ENCODE data around the gene NT5E. TPM values are rescaled to one million over a fixed set of nuclear protein-coding genes. Genes with fewer than 3 reads are reported as not detected.
A peak's percentile ranks its signal among the peaks of the same experiment; 100 is the strongest.

NT5E gene
- polyA plus RNA-seq (2013) = 0.22 and 0.33 TPM in 2 replicates

- Histone ChIP-seq H2BK120ac (ENCODE audit: insufficient read depth, low read length, poor library complexity) (no peak within 1 kb of the TSS), H2AK5ac (ENCODE audit: low read length) (no peak within 1 kb of the TSS), H4K8ac (ENCODE audit: low read depth, low read length) (no peak within 1 kb of the TSS), H3K14ac (ENCODE audit: low read length) (no peak within 1 kb of the TSS), H3K79me1 (ENCODE audit: low read length) (no peaks in the 10 kb centered on the region), H3K4me1 (ENCODE audit: control insufficient read depth in 1 of 2, insufficient read depth in 2 of 2, low read length in 2 of 2) (peaks cover 11% of the 10 kb centered on the region in 2 experiments), H3K36me3 (ENCODE audit: control insufficient read depth in 1 of 2, insufficient read depth in 2 of 2, low read length in 2 of 2) (no peaks in the 10 kb centered on the region), H3K23ac (ENCODE audit: low read length) (no peak within 1 kb of the TSS), H2AFZ (ENCODE audit: insufficient read depth, low read length, poor library complexity) (peak within 1 kb of the TSS; percentile 33), H3K9me3 (ENCODE audit: insufficient read depth, low read depth, low read length) (peaks cover 3% of the 10 kb centered on the region), H2BK5ac (ENCODE audit: low read depth, low read length, poor library complexity) (no peak within 1 kb of the TSS), H3K18ac (ENCODE audit: low read length) (no peak within 1 kb of the TSS), H3K27ac (ENCODE audit: low read depth, low read length) (no peak within 1 kb of the TSS), H3K4ac (ENCODE audit: low read depth, low read length) (no peak within 1 kb of the TSS), H3K27me3 (ENCODE audit: insufficient read depth, low read length) (peaks cover 38% of the 10 kb centered on the region), H4K91ac (ENCODE audit: low read depth, low read length) (no peak within 1 kb of the TSS), H3K4me2 (ENCODE audit: low read length) (peak within 1 kb of the TSS; percentile 86), H2BK12ac (ENCODE audit: low read length) (no peak within 1 kb of the TSS), H3K9ac (ENCODE audit: low read length) (no peak within 1 kb of the TSS), H4K12ac (ENCODE audit: low read depth, low read length) (no peak within 1 kb of the TSS), H3K4me3 (ENCODE audit: low read depth, low read length) (peak within 1 kb of the TSS; percentile 56), H3K79me2 (ENCODE audit: control insufficient read depth, insufficient read depth, low read length, poor library complexity) (no peaks in the 10 kb centered on the region)
- WGBS (ENCODE audit: extremely low coverage, insufficient coverage, insufficient read length) = no CpG with 5 or more reads among the region's 92 CpGs
- DNase-seq = peak; percentile 87 to 88
These were observed at the start of gene NT5E for GRCh38 chr6:85449818-85450759. Gene NT5E, plus strand, starts transcription at chr6:85450083. Its CDS starts 57 bp downstream, at chr6:85450140.

GRCh38 chr6:85400331-85400730 lies 49.6 kb upstream of the NT5E start:
- H4K8ac ChIP-seq (ENCODE audit: low read depth, low read length) = no peak overlapping the region
- H4K91ac ChIP-seq (ENCODE audit: low read depth, low read length) = no peak overlapping the region
- no peak overlapping the region for H2BK120ac ChIP-seq (ENCODE audit: insufficient read depth, low read length, poor library complexity)
- no peak overlapping the region for H3K14ac ChIP-seq (ENCODE audit: low read length)
- peak in 1 of 2 donors; percentile 44 for DNase-seq
- H3K4me3 ChIP-seq (ENCODE audit: low read depth, low read length) = no peak overlapping the region
- no peaks in the 10 kb centered on the region for H3K27me3 ChIP-seq (ENCODE audit: insufficient read depth, low read length)
- no peak overlapping the region for H2AK5ac ChIP-seq (ENCODE audit: low read length)
- H3K79me2 ChIP-seq (ENCODE audit: control insufficient read depth, insufficient read depth, low read length, poor library complexity) = no peaks in the 10 kb centered on the region
- H2AFZ ChIP-seq (ENCODE audit: insufficient read depth, low read length, poor library complexity) = no peak overlapping the region
- H3K9ac ChIP-seq (ENCODE audit: low read length) = no peak overlapping the region
- no peaks in the 10 kb centered on the region for H3K9me3 ChIP-seq (ENCODE audit: insufficient read depth, low read depth, low read length)
- no peak overlapping the region for H2BK5ac ChIP-seq (ENCODE audit: low read depth, low read length, poor library complexity)
- H4K12ac ChIP-seq (ENCODE audit: low read depth, low read length) = no peak overlapping the region
- H3K27ac ChIP-seq (ENCODE audit: low read depth, low read length) = no peak overlapping the region
- no peaks in the 10 kb centered on the region for H3K36me3 ChIP-seq (ENCODE audit: control insufficient read depth in 1 of 2, insufficient read depth in 2 of 2, low read length in 2 of 2)
- H3K4me1 ChIP-seq (ENCODE audit: control insufficient read depth in 1 of 2, insufficient read depth in 2 of 2, low read length in 2 of 2) = peaks cover 18 to 24% of the 10 kb centered on the region in 2 experiments
- H3K4me2 ChIP-seq (ENCODE audit: low read length) = no peak overlapping the region
- peaks cover 10% of the 10 kb centered on the region for H3K79me1 ChIP-seq (ENCODE audit: low read length)
- H2BK12ac ChIP-seq (ENCODE audit: low read length) = no peak overlapping the region
- H3K23ac ChIP-seq (ENCODE audit: low read length) = no peak overlapping the region
- H3K4ac ChIP-seq (ENCODE audit: low read depth, low read length) = no peak overlapping the region
- no peak overlapping the region for H3K18ac ChIP-seq (ENCODE audit: low read length)
- WGBS (ENCODE audit: extremely low coverage, insufficient coverage, insufficient read length) = no CpG with 5 or more reads among the region's 4 CpGs

- Histone ChIP-seq H3K27ac (ENCODE audit: low read depth, low read length) (no peak overlapping the region), H3K9ac (ENCODE audit: low read length) (no peak overlapping the region), H2BK12ac (ENCODE audit: low read length) (no peak overlapping the region), H2BK5ac (ENCODE audit: low read depth, low read length, poor library complexity) (no peak overlapping the region), H3K27me3 (ENCODE audit: insufficient read depth, low read length) (no peaks in the 10 kb centered on the region), H4K8ac (ENCODE audit: low read depth, low read length) (no peak overlapping the region), H3K18ac (ENCODE audit: low read length) (no peak overlapping the region), H4K12ac (ENCODE audit: low read depth, low read length) (no peak overlapping the region), H3K4me1 (ENCODE audit: control insufficient read depth in 1 of 2, insufficient read depth in 2 of 2, low read length in 2 of 2) (peaks cover 19 to 24% of the 10 kb centered on the region in 2 experiments), H3K4me2 (ENCODE audit: low read length) (no peak overlapping the region), H3K36me3 (ENCODE audit: control insufficient read depth in 1 of 2, insufficient read depth in 2 of 2, low read length in 2 of 2) (no peaks in the 10 kb centered on the region), H3K4ac (ENCODE audit: low read depth, low read length) (no peak overlapping the region), H3K79me1 (ENCODE audit: low read length) (peaks cover 10% of the 10 kb centered on the region), H4K91ac (ENCODE audit: low read depth, low read length) (no peak overlapping the region), H2AFZ (ENCODE audit: insufficient read depth, low read length, poor library complexity) (no peak overlapping the region), H3K23ac (ENCODE audit: low read length) (no peak overlapping the region), H3K9me3 (ENCODE audit: insufficient read depth, low read depth, low read length) (no peaks in the 10 kb centered on the region), H3K79me2 (ENCODE audit: control insufficient read depth, insufficient read depth, low read length, poor library complexity) (no peaks in the 10 kb centered on the region), H2BK120ac (ENCODE audit: insufficient read depth, low read length, poor library complexity) (peak overlapping the region; percentile 24), H3K14ac (ENCODE audit: low read length) (no peak overlapping the region), H3K4me3 (ENCODE audit: low read depth, low read length) (no peak overlapping the region), H2AK5ac (ENCODE audit: low read length) (no peak overlapping the region)
- no CpG with 5 or more reads among the region's 6 CpGs for WGBS (ENCODE audit: extremely low coverage, insufficient coverage, insufficient read length)
- DNase-seq = no peak
These were observed 48.5 kb upstream of the NT5E start for GRCh38 chr6:85401186-85402021.

DNA sequence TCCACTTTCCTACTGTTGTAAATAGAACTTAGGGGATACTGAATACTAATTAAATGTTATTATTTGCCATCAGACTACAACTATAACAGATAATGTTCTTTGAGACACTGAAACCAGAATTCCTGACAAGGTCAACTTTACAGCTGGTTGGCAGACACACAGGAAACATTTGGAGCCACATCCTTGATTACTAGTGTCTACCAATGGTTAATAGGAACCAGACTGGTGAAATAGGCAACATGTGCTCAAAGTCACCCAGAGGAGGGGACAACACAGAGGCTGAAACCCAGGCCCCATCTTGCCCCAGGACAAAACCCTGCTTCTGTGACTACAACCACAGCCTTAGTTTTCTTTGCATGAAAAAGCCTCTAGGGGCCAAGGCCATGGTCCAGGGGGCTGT lies 47.8 kb upstream of the NT5E start:
- H2BK120ac ChIP-seq (ENCODE audit: insufficient read depth, low read length, poor library complexity) = no peak overlapping the region
- no peak overlapping the region for H4K8ac ChIP-seq (ENCODE audit: low read depth, low read length)
- peaks cover 21 to 24% of the 10 kb centered on the region in 2 experiments for H3K4me1 ChIP-seq (ENCODE audit: control insufficient read depth in 1 of 2, insufficient read depth in 2 of 2, low read length in 2 of 2)
- no peak overlapping the region for H3K27ac ChIP-seq (ENCODE audit: low read depth, low read length)
- no peak overlapping the region for H3K18ac ChIP-seq (ENCODE audit: low read length)
- H3K4me3 ChIP-seq (ENCODE audit: low read depth, low read length) = no peak overlapping the region
- no peak for DNase-seq
- no peak overlapping the region for H3K9ac ChIP-seq (ENCODE audit: low read length)
- no peak overlapping the region for H2AK5ac ChIP-seq (ENCODE audit: low read length)
- no peaks in the 10 kb centered on the region for H3K36me3 ChIP-seq (ENCODE audit: control insufficient read depth in 1 of 2, insufficient read depth in 2 of 2, low read length in 2 of 2)
- no peak overlapping the region for H3K14ac ChIP-seq (ENCODE audit: low read length)
- no peak overlapping the region for H3K4me2 ChIP-seq (ENCODE audit: low read length)
- H4K12ac ChIP-seq (ENCODE audit: low read depth, low read length) = no peak overlapping the region
- H2BK12ac ChIP-seq (ENCODE audit: low read length) = peak overlapping the region; percentile 3
- H3K27me3 ChIP-seq (ENCODE audit: insufficient read depth, low read length) = no peaks in the 10 kb centered on the region
- peaks cover 10% of the 10 kb centered on the region for H3K79me1 ChIP-seq (ENCODE audit: low read length)
- H2BK5ac ChIP-seq (ENCODE audit: low read depth, low read length, poor library complexity) = no peak overlapping the region
- H3K79me2 ChIP-seq (ENCODE audit: control insufficient read depth, insufficient read depth, low read length, poor library complexity) = no peaks in the 10 kb centered on the region
- no peak overlapping the region for H2AFZ ChIP-seq (ENCODE audit: insufficient read depth, low read length, poor library complexity)
- no peak overlapping the region for H3K23ac ChIP-seq (ENCODE audit: low read length)
- no peak overlapping the region for H3K4ac ChIP-seq (ENCODE audit: low read depth, low read length)
- peak overlapping the region; percentile 63 for H4K91ac ChIP-seq (ENCODE audit: low read depth, low read length)
- H3K9me3 ChIP-seq (ENCODE audit: insufficient read depth, low read depth, low read length) = no peaks in the 10 kb centered on the region
